HG02885 (cell line): ENCODE results near the gene COL23A1.

Experiments
- ATAC-seq: cut with Tn5 transposase; IDR thresholded peaks from one replicate; pipeline ENCODE4 v1.9.1; 2021; ENCODE audit warnings: mild to moderate bottlenecking; ENCODE audit not compliant: unreplicated experiment, poor library complexity

Gene COL23A1

GRCh38 chr5:178445534-178445933 is 144.7 kb downstream of the COL23A1 start:
- no peak for ATAC-seq

DNA sequence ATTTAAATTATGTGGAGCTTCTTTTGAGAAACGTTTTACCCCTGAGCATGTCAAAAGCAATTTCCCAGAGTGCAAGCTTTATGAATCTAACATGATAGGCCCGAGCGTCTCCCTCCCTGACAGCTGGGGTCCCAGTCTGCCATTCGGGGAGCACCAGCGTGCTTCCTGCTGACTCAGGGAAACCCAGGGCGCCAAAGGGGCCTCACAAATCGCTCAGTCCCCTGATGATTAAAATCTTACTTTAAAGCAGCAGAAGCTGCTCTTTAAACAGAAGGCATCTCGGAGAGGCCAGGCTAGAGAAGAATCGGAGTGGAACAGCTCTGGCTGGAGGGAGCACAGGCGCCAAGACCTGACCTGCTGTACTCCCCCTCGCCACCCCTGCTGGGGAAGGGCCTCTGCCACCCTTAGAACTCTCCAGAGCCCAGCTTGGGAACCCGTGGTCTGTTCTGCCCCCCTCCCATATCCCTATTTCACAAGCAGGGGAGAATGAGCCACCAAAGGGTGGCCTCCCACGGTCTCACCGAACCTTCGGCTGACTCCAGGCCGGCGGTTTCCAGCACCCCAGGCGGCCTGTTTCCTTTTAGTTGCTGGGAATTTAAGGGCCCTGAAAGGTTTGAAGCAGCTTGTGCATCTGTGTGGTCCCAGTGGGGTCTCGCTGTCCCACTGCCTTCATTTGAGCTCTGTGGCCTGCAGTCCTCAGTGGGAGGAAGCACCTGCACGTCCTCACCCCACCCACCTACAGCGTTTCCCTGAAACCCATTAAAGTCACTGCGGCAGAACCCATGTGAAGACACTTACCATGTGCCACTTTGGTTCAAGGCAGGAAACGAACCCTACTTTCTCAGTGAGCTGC is 147.6 kb downstream of the COL23A1 start:
- no peak for ATAC-seq

- no peak for ATAC-seq
Observed at GRCh38 chr5:178441486-178442270, 148.5 kb downstream of the COL23A1 start.

DNA sequence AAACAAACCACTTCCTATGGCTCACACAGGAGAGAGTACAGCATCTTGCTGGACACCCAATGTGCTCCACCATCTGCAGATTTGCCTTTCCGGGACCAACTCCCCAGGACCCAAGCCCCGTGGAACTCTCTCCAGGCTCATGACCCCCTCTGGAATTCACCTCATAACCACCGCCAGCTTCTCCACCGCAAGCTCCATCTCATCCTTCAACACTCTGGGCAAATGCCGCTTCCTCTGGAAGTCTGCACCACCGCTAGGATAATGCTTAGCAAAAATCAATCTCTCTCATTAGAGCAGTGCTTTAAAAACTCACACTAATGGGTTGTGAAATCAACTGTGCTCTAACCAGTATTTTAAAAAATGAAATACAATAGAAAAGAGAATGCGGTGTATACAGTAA is 150.0 kb downstream of the COL23A1 start:
- no peak for ATAC-seq

- ATAC-seq, result no peak
Observed at GRCh38 chr5:178439493-178440180, 150.6 kb downstream of the COL23A1 start.

GRCh38 chr5:178438796-178439195 is 151.4 kb downstream of the COL23A1 start:
- ATAC-seq, result no peak

DNA sequence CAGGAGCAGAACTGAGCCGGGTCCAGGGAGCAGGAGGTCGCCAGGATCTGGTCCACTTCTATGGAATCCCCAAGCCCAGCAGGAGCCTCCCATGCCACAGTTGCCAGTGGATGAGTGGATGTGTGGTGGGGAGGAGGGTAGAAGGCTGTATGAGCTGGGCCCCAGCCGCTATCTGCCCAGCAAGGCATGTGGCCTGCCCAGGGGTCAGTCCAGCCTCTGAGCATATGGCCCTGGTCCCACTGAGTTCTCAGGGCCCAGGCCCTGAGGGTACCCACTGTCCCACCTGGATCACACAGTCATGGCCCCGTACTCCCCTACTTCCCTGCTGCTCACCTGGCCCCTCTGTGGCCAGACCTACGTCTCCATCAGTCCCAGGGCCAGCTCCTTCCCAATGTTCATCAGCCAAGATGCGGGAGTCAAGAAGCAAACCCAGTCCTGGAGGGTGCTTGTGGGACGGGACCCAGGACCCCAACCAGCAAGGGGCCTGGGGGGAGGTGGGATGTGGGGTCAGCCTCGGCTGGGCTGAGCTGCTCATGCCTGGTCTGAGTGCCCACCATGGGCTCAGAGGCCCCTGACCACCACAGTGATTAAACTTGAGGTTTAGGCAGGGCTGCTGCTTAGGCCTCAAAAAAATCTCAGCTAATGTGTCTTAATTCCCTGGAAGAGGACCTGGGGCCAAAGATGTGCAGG is 152.7 kb downstream of the COL23A1 start:
- no peak for ATAC-seq

- ATAC-seq, result no peak
Observed at GRCh38 chr5:178436326-178436940, 153.8 kb downstream of the COL23A1 start.

DNA sequence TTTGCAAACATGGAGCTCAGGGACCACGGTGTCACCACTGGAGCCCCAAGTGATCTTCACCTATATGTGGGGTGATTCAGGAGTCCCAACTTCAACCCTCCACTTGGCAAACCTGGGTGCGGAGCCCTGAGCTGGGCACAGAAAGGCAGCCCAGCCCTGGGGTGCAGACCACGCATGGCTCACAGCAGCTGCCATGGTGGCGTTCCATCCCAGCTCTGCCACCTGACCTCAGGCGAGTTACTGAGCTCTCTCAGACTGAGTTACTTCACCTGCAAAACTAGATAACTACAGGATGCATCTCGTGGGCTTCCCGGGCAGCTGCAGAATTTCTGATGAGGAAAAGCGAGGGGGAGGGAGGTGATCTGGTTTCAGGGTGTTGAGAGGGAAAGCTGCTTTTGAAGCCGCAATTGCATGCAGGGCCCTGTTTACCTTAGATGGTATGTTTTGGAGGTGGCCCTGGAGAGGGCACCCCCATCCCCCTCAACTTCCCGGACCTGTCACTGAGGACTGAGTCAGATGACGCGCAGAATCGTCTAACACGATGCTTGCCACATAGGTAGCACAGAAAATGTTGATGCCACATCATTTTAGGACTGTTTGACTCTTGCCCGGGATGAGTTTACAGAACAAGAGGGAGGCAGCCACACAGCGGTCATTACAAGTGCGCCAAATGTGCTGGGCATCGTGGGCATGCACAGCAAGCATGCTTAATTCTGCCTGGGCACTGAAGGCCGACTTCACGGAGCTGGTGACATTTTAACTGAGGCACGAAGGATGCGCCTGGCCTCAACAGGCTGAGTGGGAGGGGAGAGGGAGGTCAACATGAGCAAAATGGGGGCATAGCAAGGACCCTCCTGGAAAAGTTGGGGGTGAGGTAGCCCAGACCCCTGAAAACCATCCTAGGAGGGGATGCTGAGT is 154.6 kb downstream of the COL23A1 start:
- no peak for ATAC-seq

DNA sequence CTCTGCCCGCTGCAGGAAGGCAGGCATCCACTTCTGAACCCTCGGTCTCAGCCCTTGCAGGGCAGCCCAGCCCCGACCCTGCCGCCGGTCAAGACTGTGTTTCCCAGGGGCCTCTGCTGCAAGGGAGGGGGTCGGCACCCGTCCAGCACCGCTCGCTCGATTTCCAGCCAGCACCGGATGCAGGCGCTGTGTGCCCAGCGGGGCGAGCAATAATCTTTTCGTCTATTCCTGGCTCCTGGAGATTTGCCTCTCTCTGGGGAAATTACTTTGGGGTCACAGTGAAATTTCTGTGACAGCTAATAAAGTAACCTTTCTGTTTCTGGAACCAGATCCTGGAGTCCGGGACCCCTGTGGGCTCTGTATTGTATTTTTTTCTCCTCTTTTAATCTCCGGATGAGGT is 155.3 kb downstream of the COL23A1 start:
- no peak for ATAC-seq

GRCh38 chr5:178434016-178434761 is 156.0 kb downstream of the COL23A1 start:
- ATAC-seq, result no peak

DNA sequence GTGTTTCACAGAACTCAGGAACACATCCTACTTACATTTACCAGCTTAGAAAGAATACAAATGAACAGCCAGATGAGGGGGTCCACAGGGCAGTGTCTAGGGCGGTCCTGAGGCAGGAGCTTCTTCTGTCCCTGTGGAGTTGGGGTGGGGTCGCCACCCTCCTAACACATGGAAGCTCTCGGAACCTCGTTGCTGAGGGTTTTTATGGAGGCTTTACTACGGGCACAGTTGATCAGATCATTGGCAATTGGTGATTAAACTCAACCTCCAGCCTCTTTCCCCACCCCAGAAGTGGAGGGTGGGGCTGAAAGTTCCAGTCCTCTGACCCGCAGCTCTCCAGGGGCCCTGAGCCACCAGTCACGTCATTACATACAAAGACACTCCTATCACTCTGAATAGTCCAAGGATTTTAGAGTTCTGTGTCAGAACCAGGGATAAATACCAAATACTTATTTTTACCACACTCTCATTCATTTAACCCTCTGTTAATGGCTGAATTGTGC is 156.9 kb downstream of the COL23A1 start:
- ATAC-seq, result no peak

DNA sequence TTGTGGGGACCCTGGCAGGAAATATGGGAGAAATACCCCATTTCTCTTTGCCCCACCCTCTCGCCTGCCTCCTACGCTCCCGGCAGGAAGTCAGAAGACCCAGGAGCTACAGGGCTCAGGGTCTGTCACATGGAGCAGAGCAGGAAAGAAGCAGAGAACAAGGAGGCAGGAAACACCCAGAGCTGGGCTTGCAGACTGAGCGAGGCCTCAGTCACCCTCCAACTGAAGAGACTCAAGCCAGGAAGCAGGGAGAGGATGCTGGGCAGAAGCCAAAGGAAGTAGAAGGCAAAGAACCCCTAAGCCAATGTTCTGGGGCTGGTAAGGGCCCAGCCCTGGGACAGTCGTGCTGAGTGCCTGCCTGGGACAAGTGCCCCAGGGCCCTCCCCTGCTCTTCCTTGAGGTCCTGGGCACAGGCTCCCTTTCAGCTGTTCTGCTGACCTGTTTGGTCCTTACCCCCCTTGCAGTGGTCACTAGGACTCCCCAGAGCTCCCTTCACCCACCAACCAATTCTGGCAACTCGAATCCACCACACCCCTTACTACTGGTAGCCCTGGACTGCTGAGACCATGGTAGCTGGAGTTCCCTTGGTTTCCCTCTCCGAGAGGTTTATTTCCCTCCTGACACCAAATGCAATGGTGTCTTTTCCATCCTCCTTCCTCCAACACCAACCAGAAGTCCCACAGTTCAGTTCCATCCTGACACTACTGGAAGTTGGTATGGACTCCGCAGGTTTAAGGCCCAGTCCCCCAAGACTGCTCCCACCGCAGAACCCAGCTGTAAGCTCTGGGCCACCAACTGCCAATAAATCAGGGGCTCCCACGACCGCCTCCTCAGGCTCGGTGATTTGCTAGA is 157.5 kb downstream of the COL23A1 start:
- ATAC-seq, result no peak

DNA sequence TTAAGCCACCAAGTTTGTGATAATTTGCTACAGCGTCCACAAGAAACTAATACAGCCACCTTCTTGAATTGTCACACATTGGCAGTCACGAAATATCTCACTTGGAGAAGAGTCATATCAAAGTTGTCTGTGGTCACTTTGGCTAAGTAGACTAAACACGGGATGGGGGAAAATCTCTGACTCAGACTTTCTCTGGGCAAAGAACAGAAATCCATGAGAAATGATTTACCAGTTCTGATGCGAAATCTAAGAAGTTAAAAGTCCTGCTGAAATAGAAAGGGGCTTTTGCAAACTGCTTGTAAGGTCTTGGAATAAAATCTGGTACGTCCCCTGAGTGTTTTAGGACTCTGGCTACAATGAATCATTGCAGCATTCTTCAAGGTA is 158.4 kb downstream of the COL23A1 start:
- ATAC-seq, result no peak

DNA sequence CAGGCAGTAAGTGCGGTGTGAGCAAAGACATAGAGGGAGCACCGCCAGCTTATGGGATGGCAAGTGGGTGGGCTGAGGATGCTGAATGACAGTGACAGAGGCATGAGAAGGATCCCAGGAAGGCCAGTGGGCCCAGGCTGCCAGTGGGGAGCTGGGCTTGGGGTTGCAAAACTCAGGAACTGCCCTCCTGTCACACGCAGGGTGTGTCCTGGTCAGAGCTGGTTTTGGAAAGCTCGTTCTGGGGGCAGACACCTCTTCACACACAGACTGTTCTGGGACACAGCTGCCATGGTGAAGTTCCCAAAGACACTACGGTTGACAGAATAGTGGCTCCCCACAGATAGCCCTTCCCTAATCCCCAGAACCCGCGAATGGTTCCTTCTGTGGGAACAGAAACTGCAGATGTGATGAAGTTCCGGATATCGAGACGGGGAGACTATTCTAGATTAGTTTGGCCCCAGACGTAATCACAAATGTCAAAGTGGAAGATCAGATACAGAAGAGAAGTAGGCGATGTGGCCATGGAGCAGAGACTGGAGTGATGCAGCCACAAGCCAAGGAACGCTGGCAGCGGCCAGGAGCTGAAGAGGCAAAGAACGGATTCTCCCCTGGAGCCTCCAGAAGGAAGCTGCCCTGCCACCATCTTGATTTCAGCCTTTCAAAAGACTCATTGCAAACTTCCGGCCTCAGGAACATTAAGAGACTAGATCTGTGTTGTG is 159.0 kb downstream of the COL23A1 start:
- ATAC-seq, result no peak

DNA sequence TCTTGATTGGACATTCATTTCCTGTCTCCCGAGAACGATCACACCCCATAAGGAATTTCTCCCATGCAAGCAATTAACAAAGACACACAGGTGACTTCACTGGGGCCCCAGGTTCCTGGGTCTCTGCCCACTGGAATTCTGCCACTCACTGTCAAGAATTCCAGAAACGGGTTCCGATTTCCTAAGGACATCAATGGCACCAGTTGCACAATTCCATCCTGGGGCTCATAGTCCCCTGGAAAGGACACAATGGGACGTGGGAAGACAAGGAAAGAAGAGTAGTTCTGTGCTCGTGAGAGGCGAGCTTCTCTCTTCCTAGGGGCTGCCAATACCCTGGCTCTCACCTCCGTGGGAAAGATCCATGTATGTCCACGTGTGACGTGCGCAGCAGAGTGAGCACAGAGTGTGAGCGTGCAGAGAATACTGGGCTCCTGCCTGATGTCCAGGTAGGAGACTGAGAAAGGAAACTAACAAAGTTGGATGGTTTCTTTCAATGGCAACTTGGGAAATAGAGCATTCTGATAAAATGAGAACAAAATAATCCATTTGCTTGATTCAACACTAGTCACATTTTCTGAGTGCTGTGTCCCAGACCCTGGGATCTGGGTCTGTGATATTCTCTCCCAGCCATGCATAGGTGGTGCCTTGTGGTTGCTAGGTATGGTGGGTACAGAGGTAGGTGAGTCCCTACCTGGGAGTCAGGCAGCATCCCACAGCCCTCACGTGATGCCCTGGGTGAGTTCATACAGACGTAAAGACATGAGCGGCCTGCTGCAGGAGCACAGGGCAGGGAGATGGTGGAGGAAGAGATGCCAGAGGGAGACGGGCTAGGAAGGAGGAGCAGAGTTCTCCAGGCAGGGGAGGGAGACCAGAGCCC is 159.8 kb downstream of the COL23A1 start:
- ATAC-seq, result no peak
